GM23338 (cell line): ENCODE measurements around the gene EPB41L4A. TPM values are rescaled to one million over a fixed set of nuclear protein-coding genes. Genes with fewer than 3 reads are reported as not detected.

Source experiments
- ATAC-seq: fragments of 200-7000 bp; cut with Tn5 transposase; 3 replicates; pipeline ENCODE4 v1.9.1; 2020
- DNase-seq: peaks from one replicate; pipeline ENCODE4 v3.0.0-alpha.2; 2015; ENCODE audit warnings: low spot score
- H2AFZ ChIP-seq: fragments of 200-600 bp; sonication (generic); 2 replicates; pipeline ENCODE4 v1.8.0; 2016; ENCODE audit warnings: antibody characterized with exemption, mild to moderate bottlenecking, moderate library complexity
- H3F3A ChIP-seq: fragments of 200-600 bp; sonication (generic); replicated peaks from 2 replicates; pipeline ENCODE4 v1.8.0; 2017; ENCODE audit warnings: antibody characterized with exemption, mixed run types, low read depth
- H3K27ac ChIP-seq: fragments of 200-600 bp; sonication (generic); 2 replicates; pipeline ENCODE4 v1.6.1; 2016; ENCODE audit warnings: low read depth
- H3K27me3 ChIP-seq: fragments of 200-600 bp; sonication (generic); 2 replicates; pipeline ENCODE4 v1.8.0; 2016; ENCODE audit warnings: mild to moderate bottlenecking, mixed run types, moderate library complexity; ENCODE audit not compliant: insufficient read depth
- H3K36me3 ChIP-seq: fragments of 200-600 bp; sonication (generic); 2 replicates; pipeline ENCODE4 v1.8.0; 2016; ENCODE audit warnings: mild to moderate bottlenecking; ENCODE audit not compliant: insufficient read depth
- H3K4me1 ChIP-seq: fragments of 200-600 bp; sonication (generic); 2 replicates; pipeline ENCODE4 v1.8.0; 2016; ENCODE audit warnings: mild to moderate bottlenecking, moderate library complexity; ENCODE audit not compliant: insufficient read depth
- H3K4me2 ChIP-seq: fragments of 200-600 bp; sonication (generic); 2 replicates; pipeline ENCODE4 v1.7.1; 2017; ENCODE audit warnings: mixed run types
- H3K4me3 ChIP-seq: fragments of 200-600 bp; sonication (generic); 2 replicates; pipeline ENCODE4 v1.6.1; 2016; ENCODE audit warnings: mixed run types
- H3K79me2 ChIP-seq: fragments of 200-600 bp; sonication (generic); replicated peaks from 2 replicates; pipeline ENCODE4 v1.8.0; 2017; ENCODE audit warnings: mild to moderate bottlenecking; ENCODE audit not compliant: insufficient read depth
- H3K9me2 ChIP-seq: fragments of 200-600 bp; sonication (generic); 2 replicates; pipeline ENCODE4 v1.8.0; 2017; ENCODE audit not compliant: insufficient read depth
- H4K20me1 ChIP-seq: fragments of 200-600 bp; sonication (generic); replicated peaks from 2 replicates; pipeline ENCODE4 v1.8.0; 2017; ENCODE audit warnings: mild to moderate bottlenecking; ENCODE audit not compliant: insufficient read depth
- H3K27ac Mint-ChIP-seq: 2 replicates; pipeline ENCODE4 v1.8.0; 2020; ENCODE audit warnings: inconsistent platforms, mild to moderate bottlenecking, moderate library complexity, mixed read lengths
- H3K27me3 Mint-ChIP-seq: 3 replicates; pipeline ENCODE4 v1.8.0; 2022; ENCODE audit warnings: low read depth, mild to moderate bottlenecking, moderate library complexity, mixed read lengths, inconsistent platforms; ENCODE audit not compliant: insufficient read depth, poor library complexity
- H3K36me3 Mint-ChIP-seq: 3 replicates; pipeline ENCODE4 v1.8.0; 2021; ENCODE audit warnings: low read depth, mild to moderate bottlenecking, inconsistent platforms, moderate library complexity, mixed read lengths
- H3K4me1 Mint-ChIP-seq: 3 replicates; pipeline ENCODE4 v1.8.0; 2020; ENCODE audit warnings: mild to moderate bottlenecking, inconsistent platforms, mixed read lengths
- H3K4me3 Mint-ChIP-seq: 3 replicates; pipeline ENCODE4 v1.8.0; 2021; ENCODE audit warnings: moderate library complexity, mild to moderate bottlenecking, inconsistent platforms, mixed read lengths
- H3K9me3 Mint-ChIP-seq: 3 replicates; pipeline ENCODE4 v1.8.0; 2020; ENCODE audit warnings: moderate library complexity, mild to moderate bottlenecking, inconsistent platforms, mixed read lengths
- CREB1 ChIP-seq: fragments of 250-450 bp; sonication (Bioruptor Pico); IDR thresholded peaks from 2 replicates; pipeline ENCODE4 v1.5.0; 2020; ENCODE audit warnings: low read depth, mild to moderate bottlenecking, moderate library complexity
- EZH2 ChIP-seq: fragments of 200-600 bp; sonication (generic); IDR thresholded peaks from one replicate; pipeline ENCODE4 v1.8.0; 2017; ENCODE audit warnings: antibody characterized with exemption, mild to moderate bottlenecking, low read depth; ENCODE audit not compliant: unreplicated experiment
- EZH2phosphoT487 ChIP-seq: fragments of 200-600 bp; sonication (generic); IDR thresholded peaks from one replicate; pipeline ENCODE4 v1.8.1; 2018; ENCODE audit warnings: antibody characterized with exemption; ENCODE audit not compliant: unreplicated experiment
- JUNB ChIP-seq: IDR thresholded peaks from one replicate; pipeline ENCODE4 v1.6.1; 2016; ENCODE audit warnings: antibody characterized with exemption; ENCODE audit not compliant: unreplicated experiment
- NANOG ChIP-seq: IDR thresholded peaks from 2 replicates; pipeline ENCODE4 v1.6.1; 2016; ENCODE audit warnings: antibody characterized with exemption, borderline replicate concordance
- POLR2AphosphoS5 ChIP-seq: IDR thresholded peaks from 2 replicates; pipeline ENCODE4 v1.6.1; 2016; ENCODE audit warnings: antibody characterized with exemption, low read depth
- STAT1 ChIP-seq: IDR thresholded peaks from one replicate; pipeline ENCODE4 v1.6.1; 2016; ENCODE audit warnings: antibody characterized with exemption; ENCODE audit not compliant: unreplicated experiment
- ZNF114 ChIP-seq: fragments of 250-450 bp; sonication (Bioruptor Pico); IDR thresholded peaks from 2 replicates; pipeline ENCODE4 v1.5.0; 2020; ENCODE audit warnings: mild to moderate bottlenecking, moderate library complexity
- ZNF331 ChIP-seq: fragments of 250-450 bp; sonication (Bioruptor Pico); IDR thresholded peaks from 2 replicates; pipeline ENCODE4 v1.5.0; 2020; ENCODE audit warnings: low read depth, mild to moderate bottlenecking, moderate library complexity
- polyA plus RNA-seq: library from polyadenylated mRNA; unstranded; fragments of >200 nt; fragmentation: Nextera tagmentation; extraction: Ambion mirVana; gene quantifications from 2 replicates; pipeline ENCODE4 v1.2.1, GENCODE V29; 2016
- total RNA-seq: library from RNA; depleted of rRNA; stranded (reverse); fragments of >200 nt; shearing (Covaris generic); gene quantifications from 2 replicates; pipeline ENCODE4 v1.2.3, GENCODE V29; 2014
- TF ChIP-seq, protein P1 (sequence below): IDR thresholded peaks from 2 replicates; pipeline ENCODE4 v1.6.1; 2016; ENCODE audit warnings: antibody characterized with exemption
- TF ChIP-seq, protein P2 (sequence below): IDR thresholded peaks from one replicate; pipeline ENCODE4 v1.6.1; 2018; ENCODE audit warnings: antibody characterized with exemption; ENCODE audit not compliant: unreplicated experiment
- TF ChIP-seq, protein P3 (sequence below): fragments of 250-450 bp; sonication (Bioruptor Pico); IDR thresholded peaks from 2 replicates; pipeline ENCODE4 v1.5.0; 2020; ENCODE audit warnings: mild to moderate bottlenecking, moderate library complexity
- TF ChIP-seq, protein P4 (sequence below), 2 experiments: fragments of 200-600 bp in 1 of 2; sonication (generic) in 1 of 2; conservative IDR thresholded peaks; 2 replicates each; pipeline versions ENCODE4 v1.5.1 to v1.6.1; 2016 to 2017; ENCODE audit warnings: antibody characterized with exemption in 2 of 2, low read depth in 2 of 2, mild to moderate bottlenecking in 2 of 2, moderate library complexity in 1 of 2

Gene EPB41L4A
- total and polyA plus RNA-seq, 2 experiments from 2014 or later: 5.7 to 6.0 TPM

DNA sequence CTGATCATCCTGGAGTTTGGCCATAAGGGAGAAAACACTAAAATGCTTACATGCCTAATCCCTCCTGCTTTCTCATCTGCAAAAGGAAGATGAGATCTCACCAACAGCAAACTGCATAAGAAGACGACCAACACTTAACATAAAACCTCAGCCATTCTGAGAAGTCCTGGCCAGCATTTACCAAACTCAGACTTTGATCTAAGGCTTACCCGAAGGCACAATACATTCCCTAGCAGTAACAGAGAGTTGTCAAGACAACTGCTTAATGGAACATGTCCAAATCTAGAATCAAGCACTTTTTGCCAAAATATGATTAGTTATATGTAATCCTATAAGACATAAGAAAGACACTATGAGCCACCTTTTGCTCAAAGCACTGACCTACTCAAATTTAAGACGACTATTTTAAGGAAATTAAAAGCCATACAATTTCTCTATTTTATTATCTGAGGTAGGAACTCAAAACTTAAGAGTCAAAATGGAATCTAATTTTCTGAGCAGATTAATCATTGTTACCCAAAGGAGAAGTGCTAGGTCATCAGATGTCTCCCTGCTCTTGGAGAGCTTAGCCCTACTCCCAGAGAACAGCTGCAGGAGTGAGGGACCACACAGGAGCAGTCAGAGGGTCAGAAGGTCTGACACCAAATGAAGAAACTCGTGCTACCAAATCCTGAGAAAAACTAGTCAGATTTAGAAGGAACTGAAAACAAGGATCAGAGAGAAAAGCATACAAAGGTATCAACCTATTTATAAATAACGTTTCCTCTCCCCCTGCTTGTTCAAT lies 39.3 kb downstream of the EPB41L4A start:
- ATAC-seq (no peak), DNase-seq (no peak)
- H3F3A ChIP-seq: no peaks in the 10 kb centered on the region
- Mint-ChIP-seq H3K4me3 (no peak overlapping the region), H3K27ac (no peak overlapping the region), H3K4me1 (peaks cover 15% of the 10 kb centered on the region; the same call in 2 of the 3 replicates), H3K36me3 (no peaks in the 10 kb centered on the region), H3K27me3 (no peaks in the 10 kb centered on the region), H3K9me3 (no peaks in the 10 kb centered on the region)
- no peaks in the 10 kb centered on the region for H4K20me1 ChIP-seq
- no peak overlapping the region for H2AFZ ChIP-seq
- H3K4me1 ChIP-seq: no peaks in the 10 kb centered on the region
- no peak overlapping the region for H3K4me2 ChIP-seq
- no peaks in the 10 kb centered on the region for H3K27me3 ChIP-seq
- H3K27ac ChIP-seq: no peak overlapping the region
- no peak overlapping the region for H3K4me3 ChIP-seq
- H3K9me2 ChIP-seq: no peaks in the 10 kb centered on the region
- TF ChIP-seq, protein P1, sequence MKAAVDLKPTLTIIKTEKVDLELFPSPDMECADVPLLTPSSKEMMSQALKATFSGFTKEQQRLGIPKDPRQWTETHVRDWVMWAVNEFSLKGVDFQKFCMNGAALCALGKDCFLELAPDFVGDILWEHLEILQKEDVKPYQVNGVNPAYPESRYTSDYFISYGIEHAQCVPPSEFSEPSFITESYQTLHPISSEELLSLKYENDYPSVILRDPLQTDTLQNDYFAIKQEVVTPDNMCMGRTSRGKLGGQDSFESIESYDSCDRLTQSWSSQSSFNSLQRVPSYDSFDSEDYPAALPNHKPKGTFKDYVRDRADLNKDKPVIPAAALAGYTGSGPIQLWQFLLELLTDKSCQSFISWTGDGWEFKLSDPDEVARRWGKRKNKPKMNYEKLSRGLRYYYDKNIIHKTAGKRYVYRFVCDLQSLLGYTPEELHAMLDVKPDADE: no peak
- TF ChIP-seq EZH2 (no peak), STAT1 (no peak), POLR2AphosphoS5 (no peak), ZNF114 (CRISPR knock-in tag) (no peak), EZH2phosphoT487 (no peak), ZNF331 (CRISPR knock-in tag) (no peak), JUNB (no peak), NANOG (no peak), CREB1 (no peak)
- TF ChIP-seq, protein P2, sequence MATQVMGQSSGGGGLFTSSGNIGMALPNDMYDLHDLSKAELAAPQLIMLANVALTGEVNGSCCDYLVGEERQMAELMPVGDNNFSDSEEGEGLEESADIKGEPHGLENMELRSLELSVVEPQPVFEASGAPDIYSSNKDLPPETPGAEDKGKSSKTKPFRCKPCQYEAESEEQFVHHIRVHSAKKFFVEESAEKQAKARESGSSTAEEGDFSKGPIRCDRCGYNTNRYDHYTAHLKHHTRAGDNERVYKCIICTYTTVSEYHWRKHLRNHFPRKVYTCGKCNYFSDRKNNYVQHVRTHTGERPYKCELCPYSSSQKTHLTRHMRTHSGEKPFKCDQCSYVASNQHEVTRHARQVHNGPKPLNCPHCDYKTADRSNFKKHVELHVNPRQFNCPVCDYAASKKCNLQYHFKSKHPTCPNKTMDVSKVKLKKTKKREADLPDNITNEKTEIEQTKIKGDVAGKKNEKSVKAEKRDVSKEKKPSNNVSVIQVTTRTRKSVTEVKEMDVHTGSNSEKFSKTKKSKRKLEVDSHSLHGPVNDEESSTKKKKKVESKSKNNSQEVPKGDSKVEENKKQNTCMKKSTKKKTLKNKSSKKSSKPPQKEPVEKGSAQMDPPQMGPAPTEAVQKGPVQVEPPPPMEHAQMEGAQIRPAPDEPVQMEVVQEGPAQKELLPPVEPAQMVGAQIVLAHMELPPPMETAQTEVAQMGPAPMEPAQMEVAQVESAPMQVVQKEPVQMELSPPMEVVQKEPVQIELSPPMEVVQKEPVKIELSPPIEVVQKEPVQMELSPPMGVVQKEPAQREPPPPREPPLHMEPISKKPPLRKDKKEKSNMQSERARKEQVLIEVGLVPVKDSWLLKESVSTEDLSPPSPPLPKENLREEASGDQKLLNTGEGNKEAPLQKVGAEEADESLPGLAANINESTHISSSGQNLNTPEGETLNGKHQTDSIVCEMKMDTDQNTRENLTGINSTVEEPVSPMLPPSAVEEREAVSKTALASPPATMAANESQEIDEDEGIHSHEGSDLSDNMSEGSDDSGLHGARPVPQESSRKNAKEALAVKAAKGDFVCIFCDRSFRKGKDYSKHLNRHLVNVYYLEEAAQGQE: no peak
- TF ChIP-seq, protein P3, sequence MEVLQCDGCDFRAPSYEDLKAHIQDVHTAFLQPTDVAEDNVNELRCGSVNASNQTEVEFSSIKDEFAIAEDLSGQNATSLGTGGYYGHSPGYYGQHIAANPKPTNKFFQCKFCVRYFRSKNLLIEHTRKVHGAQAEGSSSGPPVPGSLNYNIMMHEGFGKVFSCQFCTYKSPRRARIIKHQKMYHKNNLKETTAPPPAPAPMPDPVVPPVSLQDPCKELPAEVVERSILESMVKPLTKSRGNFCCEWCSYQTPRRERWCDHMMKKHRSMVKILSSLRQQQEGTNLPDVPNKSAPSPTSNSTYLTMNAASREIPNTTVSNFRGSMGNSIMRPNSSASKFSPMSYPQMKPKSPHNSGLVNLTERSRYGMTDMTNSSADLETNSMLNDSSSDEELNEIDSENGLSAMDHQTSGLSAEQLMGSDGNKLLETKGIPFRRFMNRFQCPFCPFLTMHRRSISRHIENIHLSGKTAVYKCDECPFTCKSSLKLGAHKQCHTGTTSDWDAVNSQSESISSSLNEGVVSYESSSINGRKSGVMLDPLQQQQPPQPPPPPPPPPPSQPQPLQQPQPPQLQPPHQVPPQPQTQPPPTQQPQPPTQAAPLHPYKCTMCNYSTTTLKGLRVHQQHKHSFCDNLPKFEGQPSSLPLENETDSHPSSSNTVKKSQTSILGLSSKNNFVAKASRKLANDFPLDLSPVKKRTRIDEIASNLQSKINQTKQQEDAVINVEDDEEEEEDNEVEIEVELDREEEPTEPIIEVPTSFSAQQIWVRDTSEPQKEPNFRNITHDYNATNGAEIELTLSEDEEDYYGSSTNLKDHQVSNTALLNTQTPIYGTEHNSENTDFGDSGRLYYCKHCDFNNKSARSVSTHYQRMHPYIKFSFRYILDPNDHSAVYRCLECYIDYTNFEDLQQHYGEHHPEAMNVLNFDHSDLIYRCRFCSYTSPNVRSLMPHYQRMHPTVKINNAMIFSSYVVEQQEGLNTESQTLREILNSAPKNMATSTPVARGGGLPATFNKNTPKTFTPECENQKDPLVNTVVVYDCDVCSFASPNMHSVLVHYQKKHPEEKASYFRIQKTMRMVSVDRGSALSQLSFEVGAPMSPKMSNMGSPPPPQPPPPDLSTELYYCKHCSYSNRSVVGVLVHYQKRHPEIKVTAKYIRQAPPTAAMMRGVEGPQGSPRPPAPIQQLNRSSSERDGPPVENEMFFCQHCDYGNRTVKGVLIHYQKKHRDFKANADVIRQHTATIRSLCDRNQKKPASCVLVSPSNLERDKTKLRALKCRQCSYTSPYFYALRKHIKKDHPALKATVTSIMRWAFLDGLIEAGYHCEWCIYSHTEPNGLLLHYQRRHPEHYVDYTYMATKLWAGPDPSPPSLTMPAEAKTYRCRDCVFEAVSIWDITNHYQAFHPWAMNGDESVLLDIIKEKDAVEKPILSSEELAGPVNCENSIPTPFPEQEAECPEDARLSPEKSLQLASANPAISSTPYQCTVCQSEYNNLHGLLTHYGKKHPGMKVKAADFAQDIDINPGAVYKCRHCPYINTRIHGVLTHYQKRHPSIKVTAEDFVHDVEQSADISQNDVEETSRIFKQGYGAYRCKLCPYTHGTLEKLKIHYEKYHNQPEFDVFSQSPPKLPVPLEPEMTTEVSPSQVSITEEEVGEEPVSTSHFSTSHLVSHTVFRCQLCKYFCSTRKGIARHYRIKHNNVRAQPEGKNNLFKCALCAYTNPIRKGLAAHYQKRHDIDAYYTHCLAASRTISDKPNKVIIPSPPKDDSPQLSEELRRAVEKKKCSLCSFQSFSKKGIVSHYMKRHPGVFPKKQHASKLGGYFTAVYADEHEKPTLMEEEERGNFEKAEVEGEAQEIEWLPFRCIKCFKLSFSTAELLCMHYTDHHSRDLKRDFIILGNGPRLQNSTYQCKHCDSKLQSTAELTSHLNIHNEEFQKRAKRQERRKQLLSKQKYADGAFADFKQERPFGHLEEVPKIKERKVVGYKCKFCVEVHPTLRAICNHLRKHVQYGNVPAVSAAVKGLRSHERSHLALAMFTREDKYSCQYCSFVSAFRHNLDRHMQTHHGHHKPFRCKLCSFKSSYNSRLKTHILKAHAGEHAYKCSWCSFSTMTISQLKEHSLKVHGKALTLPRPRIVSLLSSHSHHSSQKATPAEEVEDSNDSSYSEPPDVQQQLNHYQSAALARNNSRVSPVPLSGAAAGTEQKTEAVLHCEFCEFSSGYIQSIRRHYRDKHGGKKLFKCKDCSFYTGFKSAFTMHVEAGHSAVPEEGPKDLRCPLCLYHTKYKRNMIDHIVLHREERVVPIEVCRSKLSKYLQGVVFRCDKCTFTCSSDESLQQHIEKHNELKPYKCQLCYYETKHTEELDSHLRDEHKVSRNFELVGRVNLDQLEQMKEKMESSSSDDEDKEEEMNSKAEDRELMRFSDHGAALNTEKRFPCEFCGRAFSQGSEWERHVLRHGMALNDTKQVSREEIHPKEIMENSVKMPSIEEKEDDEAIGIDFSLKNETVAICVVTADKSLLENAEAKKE: no peak
- TF ChIP-seq, protein P4, sequence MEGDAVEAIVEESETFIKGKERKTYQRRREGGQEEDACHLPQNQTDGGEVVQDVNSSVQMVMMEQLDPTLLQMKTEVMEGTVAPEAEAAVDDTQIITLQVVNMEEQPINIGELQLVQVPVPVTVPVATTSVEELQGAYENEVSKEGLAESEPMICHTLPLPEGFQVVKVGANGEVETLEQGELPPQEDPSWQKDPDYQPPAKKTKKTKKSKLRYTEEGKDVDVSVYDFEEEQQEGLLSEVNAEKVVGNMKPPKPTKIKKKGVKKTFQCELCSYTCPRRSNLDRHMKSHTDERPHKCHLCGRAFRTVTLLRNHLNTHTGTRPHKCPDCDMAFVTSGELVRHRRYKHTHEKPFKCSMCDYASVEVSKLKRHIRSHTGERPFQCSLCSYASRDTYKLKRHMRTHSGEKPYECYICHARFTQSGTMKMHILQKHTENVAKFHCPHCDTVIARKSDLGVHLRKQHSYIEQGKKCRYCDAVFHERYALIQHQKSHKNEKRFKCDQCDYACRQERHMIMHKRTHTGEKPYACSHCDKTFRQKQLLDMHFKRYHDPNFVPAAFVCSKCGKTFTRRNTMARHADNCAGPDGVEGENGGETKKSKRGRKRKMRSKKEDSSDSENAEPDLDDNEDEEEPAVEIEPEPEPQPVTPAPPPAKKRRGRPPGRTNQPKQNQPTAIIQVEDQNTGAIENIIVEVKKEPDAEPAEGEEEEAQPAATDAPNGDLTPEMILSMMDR (conservative IDR thresholded peaks at IDR 0.05; ENCODE audit: low read depth in 2 of 2): no peak
- H3K79me2 ChIP-seq: no peaks in the 10 kb centered on the region
- H3K36me3 ChIP-seq: no peaks in the 10 kb centered on the region
